Measurements from ENCODE around the gene WDR12. TPM values are rescaled to one million over a fixed set of nuclear protein-coding genes. Genes with fewer than 3 reads are reported as not detected.
"Not testable (repeated sequence)": the region's sequence is repeated elsewhere in the genome, so short reads cannot be mapped to it uniquely, and the experiment has no call there.

Gene WDR12
- total RNA-seq (10 to 100 TPM; 12.4 to 54.1 (median 41.6) TPM), polyA plus RNA-seq (10 to 100 TPM; 23.8 to 68.7 (median 33.5) TPM)
- long read RNA-seq, donor 1, full-length matches to known transcripts, result 6 of 6 reads
- long read RNA-seq, donor 1, partial matches to known transcripts, result 0 of 6 reads
- long read RNA-seq, donor 1, other reads (novel, unspliced or antisense), result 0 of 6 reads
- long read RNA-seq, donor 2, full-length matches to known transcripts, result 7 of 7 reads
- long read RNA-seq, donor 2, partial matches to known transcripts, result 0 of 7 reads
- long read RNA-seq, donor 2, other reads (novel, unspliced or antisense), result 0 of 7 reads
- long read RNA-seq, donor 3, full-length matches to known transcripts, result 6 of 6 reads
- long read RNA-seq, donor 3, partial matches to known transcripts, result 0 of 6 reads
- long read RNA-seq, donor 3, other reads (novel, unspliced or antisense), result 0 of 6 reads
- long read RNA-seq, donor 4, full-length matches to known transcripts, result 14 of 21 reads
- long read RNA-seq, donor 4, partial matches to known transcripts, result 5 of 21 reads
- long read RNA-seq, donor 4, other reads (novel, unspliced or antisense), result 2 of 21 reads
- long read RNA-seq, donor 5, full-length matches to known transcripts, result 22 of 25 reads
- long read RNA-seq, donor 5, partial matches to known transcripts, result 0 of 25 reads
- long read RNA-seq, donor 5, other reads (novel, unspliced or antisense), result 3 of 25 reads
- long read RNA-seq, donor 6, full-length matches to known transcripts, result 11 of 17 reads
- long read RNA-seq, donor 6, partial matches to known transcripts, result 2 of 17 reads
- long read RNA-seq, donor 6, other reads (novel, unspliced or antisense), result 4 of 17 reads
- long read RNA-seq, donor 7, full-length matches to known transcripts, result 5 of 5 reads
- long read RNA-seq, donor 7, partial matches to known transcripts, result 0 of 5 reads
- long read RNA-seq, donor 7, other reads (novel, unspliced or antisense), result 0 of 5 reads
- long read RNA-seq, donor 8, full-length matches to known transcripts, result 16 of 16 reads
- long read RNA-seq, donor 8, partial matches to known transcripts, result 0 of 16 reads
- long read RNA-seq, donor 8, other reads (novel, unspliced or antisense), result 0 of 16 reads
- long read RNA-seq, donor 9, full-length matches to known transcripts, result 7 of 7 reads
- long read RNA-seq, donor 9, partial matches to known transcripts, result 0 of 7 reads
- long read RNA-seq, donor 9, other reads (novel, unspliced or antisense), result 0 of 7 reads
- long read RNA-seq, donor 10, full-length matches to known transcripts, result 1 of 1 reads
- long read RNA-seq, donor 10, partial matches to known transcripts, result 0 of 1 reads
- long read RNA-seq, donor 10, other reads (novel, unspliced or antisense), result 0 of 1 reads

DNA sequence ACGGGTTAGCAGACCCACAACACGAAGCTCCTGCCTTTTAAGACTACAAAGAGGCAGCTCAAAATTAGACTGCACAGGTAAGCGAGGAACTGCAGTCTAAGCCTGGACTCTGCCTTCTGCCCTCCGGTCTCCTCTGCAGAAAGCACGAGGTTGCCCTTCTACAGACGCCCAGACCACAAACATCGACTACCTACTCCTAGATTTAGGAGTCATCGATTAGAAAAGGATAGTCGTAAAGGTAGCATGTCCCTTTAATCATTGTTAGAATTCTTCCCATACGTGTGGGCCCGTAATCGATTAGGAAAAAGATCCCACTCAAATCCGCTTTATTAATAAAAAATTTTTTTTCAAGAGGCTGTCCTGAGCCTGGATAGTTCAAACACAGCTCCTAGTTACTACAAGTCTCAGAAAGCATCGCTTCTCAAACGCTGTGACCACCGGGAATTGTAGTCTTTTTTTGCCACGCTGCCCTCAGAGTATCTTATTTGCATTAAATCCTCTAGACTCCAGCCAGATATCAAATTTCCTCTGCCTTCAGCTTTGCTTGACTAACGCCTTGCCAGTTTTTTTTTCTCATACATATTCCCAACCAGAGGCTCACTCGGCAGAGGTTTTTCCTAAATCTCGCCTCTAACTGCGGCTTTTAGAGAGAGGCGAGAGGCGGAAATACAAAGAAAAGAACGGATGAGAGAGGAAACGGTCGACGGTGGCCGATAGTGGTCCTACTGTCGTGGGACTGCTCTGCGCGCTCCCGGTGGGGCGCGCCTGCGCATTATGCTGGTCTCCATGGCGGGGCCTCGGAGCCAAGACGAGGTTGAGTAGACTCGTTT is at the start of gene WDR12, which contains the start of gene CARF:
WDR12 (minus strand) TSS at position 162 of the 830 bp plus-strand sequence. CDS start 197 bp downstream, outside the sequence.
CARF (plus strand) TSS at position 764 of the 830 bp plus-strand sequence. CDS start 29,628 bp downstream, outside the sequence.
- TF ChIP-seq, protein P1, sequence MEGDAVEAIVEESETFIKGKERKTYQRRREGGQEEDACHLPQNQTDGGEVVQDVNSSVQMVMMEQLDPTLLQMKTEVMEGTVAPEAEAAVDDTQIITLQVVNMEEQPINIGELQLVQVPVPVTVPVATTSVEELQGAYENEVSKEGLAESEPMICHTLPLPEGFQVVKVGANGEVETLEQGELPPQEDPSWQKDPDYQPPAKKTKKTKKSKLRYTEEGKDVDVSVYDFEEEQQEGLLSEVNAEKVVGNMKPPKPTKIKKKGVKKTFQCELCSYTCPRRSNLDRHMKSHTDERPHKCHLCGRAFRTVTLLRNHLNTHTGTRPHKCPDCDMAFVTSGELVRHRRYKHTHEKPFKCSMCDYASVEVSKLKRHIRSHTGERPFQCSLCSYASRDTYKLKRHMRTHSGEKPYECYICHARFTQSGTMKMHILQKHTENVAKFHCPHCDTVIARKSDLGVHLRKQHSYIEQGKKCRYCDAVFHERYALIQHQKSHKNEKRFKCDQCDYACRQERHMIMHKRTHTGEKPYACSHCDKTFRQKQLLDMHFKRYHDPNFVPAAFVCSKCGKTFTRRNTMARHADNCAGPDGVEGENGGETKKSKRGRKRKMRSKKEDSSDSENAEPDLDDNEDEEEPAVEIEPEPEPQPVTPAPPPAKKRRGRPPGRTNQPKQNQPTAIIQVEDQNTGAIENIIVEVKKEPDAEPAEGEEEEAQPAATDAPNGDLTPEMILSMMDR (IDR thresholded peaks at IDR 0.05), result peak in 2 of 6 experiments; percentile 8 to 26
- peak; percentile 33 to 60 for TF ChIP-seq POLR2A (IDR thresholded peaks at IDR 0.05)
- intact Hi-C loops (cut with DNase I), result no loop called here
- 0 to 1% (median 0%) methylated on average over 37 to 39 of the region's 39 CpGs for WGBS, 4 donors
- Histone ChIP-seq H3K27me3 (no peaks in the 10 kb centered on the region), H3K4me3 (peak within 1 kb of the TSS; percentile 9 to 88 (median 74)), H3K9me3 (replicated peaks in 1 of 3) (no peaks in the 10 kb centered on the region), H3K4me1 (replicated peaks in 1 of 2) (peaks cover 16 to 34% of the 10 kb centered on the region in 2 donors), H3K27ac (peak within 1 kb of the TSS; percentile 51 to 85 (median 78)), H3K36me3 (replicated peaks in 1 of 2) (peaks cover 0 to 6% of the 10 kb centered on the region in 2 donors)
- peak; percentile 93 to 97 (median 94) for DNase-seq

DNA sequence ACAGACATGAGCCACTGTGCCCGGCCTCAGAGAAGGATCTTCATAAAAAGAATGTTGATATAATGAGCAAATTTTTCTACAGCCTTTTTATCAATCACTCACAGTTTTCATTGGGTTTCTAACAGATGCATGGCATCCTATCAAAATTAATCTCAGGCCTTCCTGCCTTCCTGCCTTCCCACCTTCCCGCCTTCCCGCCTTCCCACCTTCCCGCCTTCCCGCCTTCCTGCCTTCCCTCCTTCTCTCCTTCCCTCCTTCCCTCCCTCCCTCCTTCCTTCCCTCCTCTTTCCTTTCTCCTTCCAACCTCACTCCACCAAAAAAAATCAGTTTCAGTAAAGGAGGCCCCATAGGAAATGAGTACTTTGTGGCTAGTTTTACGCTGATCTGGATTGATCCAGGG is 49.1 kb upstream of the WDR12 start:
- no peak overlapping the region for H3K4me3 ChIP-seq
- H3K36me3 ChIP-seq (replicated peaks in 1 of 2), result peaks cover 0 to 11% of the 10 kb centered on the region in 2 donors
- TF ChIP-seq POLR2A (IDR thresholded peaks at IDR 0.05), result no peak
- TF ChIP-seq, protein P1 (IDR thresholded peaks at IDR 0.05), result no peak
- no peaks in the 10 kb centered on the region for H3K27me3 ChIP-seq
- H3K27ac ChIP-seq, result no peak overlapping the region
- 93 to 98% (median 96%) methylated on average over 6 of the region's 6 CpGs for WGBS, 4 donors
- H3K9me3 ChIP-seq (replicated peaks in 1 of 3), result no peaks in the 10 kb centered on the region
- no peak for DNase-seq
- no peaks in the 10 kb centered on the region for H3K4me1 ChIP-seq (replicated peaks in 1 of 2)
- intact Hi-C loops (cut with DNase I), result no loop called here

DNA sequence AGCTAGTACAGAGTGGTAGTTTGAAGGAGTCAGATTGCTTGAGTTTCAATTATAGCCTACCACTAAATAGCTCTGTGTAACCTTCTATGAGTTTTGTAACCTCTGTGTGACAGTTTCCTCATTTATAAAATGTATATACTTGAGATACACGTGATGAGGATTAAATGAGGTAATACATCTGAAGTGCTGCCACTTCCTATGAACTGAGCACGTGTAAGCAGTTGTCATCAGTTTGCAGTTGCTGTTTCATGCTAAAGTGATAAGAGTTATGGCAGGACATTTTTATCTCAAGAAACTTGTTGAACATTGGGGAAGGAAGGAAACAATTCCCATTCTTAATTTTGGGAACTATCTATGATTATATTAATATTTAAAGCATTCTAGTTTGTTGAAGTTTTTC is 39.1 kb upstream of the WDR12 start:
- 47 to 55% (median 51%) methylated on average over 2 of the region's 2 CpGs for WGBS, 4 donors
- intact Hi-C loops (cut with DNase I), result no loop called here
- Histone ChIP-seq H3K36me3 (replicated peaks in 1 of 2) (peaks cover 0 to 12% of the 10 kb centered on the region in 2 donors), H3K9me3 (replicated peaks in 1 of 3) (no peaks in the 10 kb centered on the region), H3K4me3 (no peak overlapping the region), H3K27me3 (no peaks in the 10 kb centered on the region), H3K27ac (no peak overlapping the region), H3K4me1 (replicated peaks in 1 of 2) (no peaks in the 10 kb centered on the region)
- no peak for DNase-seq
- TF ChIP-seq, protein P1 (IDR thresholded peaks at IDR 0.05), result no peak
- TF ChIP-seq POLR2A (IDR thresholded peaks at IDR 0.05), result no peak

DNA sequence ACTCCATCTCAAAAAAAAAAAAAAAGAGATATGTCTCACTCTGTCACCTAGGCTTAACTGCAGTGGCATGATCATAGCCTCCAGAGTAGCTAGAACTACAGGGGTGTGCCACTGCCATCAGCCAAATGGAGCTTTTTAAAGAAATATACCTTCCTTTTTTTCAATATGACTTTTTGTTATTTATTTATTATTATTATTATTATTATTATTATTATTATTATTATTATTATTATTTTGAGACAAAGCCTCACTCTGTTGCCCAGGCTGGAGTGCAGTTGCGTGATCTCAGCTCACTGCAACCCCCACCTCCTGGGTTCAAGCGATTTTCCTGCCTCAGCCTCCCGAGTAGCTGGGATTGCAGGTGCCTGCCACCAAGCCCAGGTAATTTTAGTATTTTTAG is 37.9 kb upstream of the WDR12 start:
- not testable (repeated sequence) for H3K36me3 ChIP-seq (replicated peaks in 1 of 2); H3K27ac ChIP-seq

More for the DNA sequence above, 37.9 kb upstream of the WDR12 start:
- DNase-seq; H3K4me3 ChIP-seq; H3K4me1 ChIP-seq (replicated peaks in 1 of 2); H3K9me3 ChIP-seq (replicated peaks in 1 of 3); H3K27me3 ChIP-seq; intact Hi-C loops (cut with DNase I): not testable (repeated sequence)
- 92 to 99% (median 96%) methylated on average over 3 of the region's 3 CpGs for WGBS, 4 donors

All from adrenal gland (tissue), 19 donors.